Measurements from ENCODE around the gene UBL4A.

Gene UBL4A

DNA sequence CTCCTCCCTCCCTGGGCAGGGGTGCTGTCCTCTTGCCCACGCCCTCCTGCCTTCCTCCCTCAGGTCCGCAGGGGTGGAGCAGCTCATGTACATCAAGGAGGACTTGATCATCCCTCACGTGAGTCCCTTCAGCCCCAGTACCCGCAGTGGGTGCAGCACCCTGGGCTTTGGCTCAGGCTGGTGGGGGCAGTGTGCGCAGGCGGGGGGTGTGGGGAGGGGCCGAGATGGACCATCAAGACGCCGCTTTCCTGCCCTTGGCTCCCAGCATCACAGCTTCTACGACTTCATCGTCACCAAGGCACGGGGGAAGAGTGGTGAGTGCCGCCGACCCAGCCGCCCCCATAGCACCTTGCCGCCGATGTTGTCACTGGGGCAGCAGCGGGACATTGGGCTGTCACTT lies 36.8 kb downstream of the UBL4A start:
- no peak overlapping the region for H3K4me3 ChIP-seq (ENCODE audit: insufficient read depth, low read depth, low read length, poor library complexity, severe bottlenecking)
- no peak overlapping the region for H3K27ac ChIP-seq (ENCODE audit: insufficient read depth, low read length, poor library complexity, severe bottlenecking)
- H3K9me3 ChIP-seq (ENCODE audit: control insufficient read depth, low read length): no peaks in the 10 kb centered on the region
- peaks cover 8% of the 10 kb centered on the region for H3K4me1 ChIP-seq (ENCODE audit: control insufficient read depth, insufficient read depth, low read length, poor library complexity, severe bottlenecking)
- H3K27me3 ChIP-seq (replicated peaks; ENCODE audit: control insufficient read depth, insufficient read depth, low read length, poor library complexity, severe bottlenecking): no peaks in the 10 kb centered on the region
- H3K36me3 ChIP-seq (ENCODE audit: control insufficient read depth, insufficient read depth, low read length): peaks cover 22% of the 10 kb centered on the region
- DNase-seq: no peak

DNA sequence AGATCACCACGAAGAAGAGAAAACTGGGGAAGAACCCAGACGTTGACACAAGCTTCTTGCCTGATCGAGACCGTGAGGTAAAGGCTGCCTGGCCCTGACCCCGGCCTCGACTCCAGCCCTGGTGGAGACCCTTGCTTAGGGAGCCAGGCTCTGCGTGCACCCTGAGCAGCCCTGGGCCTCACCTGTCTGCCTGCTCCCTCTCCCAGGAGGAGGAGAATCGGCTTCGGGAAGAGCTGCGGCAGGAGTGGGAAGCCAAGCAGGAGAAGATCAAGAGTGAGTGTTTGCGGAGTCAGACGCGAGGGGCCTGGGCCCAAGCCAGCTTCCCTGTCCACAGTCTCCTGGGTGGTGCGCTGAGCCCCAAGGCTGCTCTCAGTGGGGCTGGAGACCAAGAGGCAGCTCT lies 37.9 kb downstream of the UBL4A start:
- Histone ChIP-seq H3K27ac (ENCODE audit: insufficient read depth, low read length, poor library complexity, severe bottlenecking) (no peak overlapping the region), H3K4me3 (ENCODE audit: insufficient read depth, low read depth, low read length, poor library complexity, severe bottlenecking) (no peak overlapping the region), H3K27me3 (replicated peaks; ENCODE audit: control insufficient read depth, insufficient read depth, low read length, poor library complexity, severe bottlenecking) (no peaks in the 10 kb centered on the region), H3K4me1 (ENCODE audit: control insufficient read depth, insufficient read depth, low read length, poor library complexity, severe bottlenecking) (peaks cover 14% of the 10 kb centered on the region), H3K9me3 (ENCODE audit: control insufficient read depth, low read length) (no peaks in the 10 kb centered on the region), H3K36me3 (ENCODE audit: control insufficient read depth, insufficient read depth, low read length) (peaks cover 22% of the 10 kb centered on the region)
- DNase-seq: no peak

DNA sequence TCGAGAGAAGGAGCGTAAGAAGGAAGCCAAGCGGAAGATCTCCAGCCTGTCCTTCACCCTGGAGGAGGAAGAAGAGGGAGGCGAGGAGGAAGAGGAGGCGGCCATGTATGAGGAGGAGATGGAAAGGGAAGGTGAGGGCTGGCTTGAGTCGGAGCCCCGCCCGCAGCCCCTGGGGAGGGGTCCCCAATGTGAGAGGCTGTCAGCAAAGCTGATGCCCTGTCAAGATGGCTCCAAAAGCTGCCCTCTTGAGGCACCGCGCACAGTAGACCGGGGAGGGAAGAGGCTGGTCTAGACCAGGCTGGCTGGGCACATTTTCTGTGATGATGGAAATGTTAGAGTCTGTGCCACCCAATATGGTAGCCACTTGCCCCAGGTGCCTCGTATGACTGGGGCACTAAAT lies 40.0 kb downstream of the UBL4A start:
- Histone ChIP-seq H3K27me3 (replicated peaks; ENCODE audit: control insufficient read depth, insufficient read depth, low read length, poor library complexity, severe bottlenecking) (no peaks in the 10 kb centered on the region), H3K27ac (ENCODE audit: insufficient read depth, low read length, poor library complexity, severe bottlenecking) (no peak overlapping the region), H3K4me1 (ENCODE audit: control insufficient read depth, insufficient read depth, low read length, poor library complexity, severe bottlenecking) (peaks cover 22% of the 10 kb centered on the region), H3K9me3 (ENCODE audit: control insufficient read depth, low read length) (no peaks in the 10 kb centered on the region), H3K36me3 (ENCODE audit: control insufficient read depth, insufficient read depth, low read length) (peaks cover 22% of the 10 kb centered on the region), H3K4me3 (ENCODE audit: insufficient read depth, low read depth, low read length, poor library complexity, severe bottlenecking) (no peak overlapping the region)
- no peak for DNase-seq

DNA sequence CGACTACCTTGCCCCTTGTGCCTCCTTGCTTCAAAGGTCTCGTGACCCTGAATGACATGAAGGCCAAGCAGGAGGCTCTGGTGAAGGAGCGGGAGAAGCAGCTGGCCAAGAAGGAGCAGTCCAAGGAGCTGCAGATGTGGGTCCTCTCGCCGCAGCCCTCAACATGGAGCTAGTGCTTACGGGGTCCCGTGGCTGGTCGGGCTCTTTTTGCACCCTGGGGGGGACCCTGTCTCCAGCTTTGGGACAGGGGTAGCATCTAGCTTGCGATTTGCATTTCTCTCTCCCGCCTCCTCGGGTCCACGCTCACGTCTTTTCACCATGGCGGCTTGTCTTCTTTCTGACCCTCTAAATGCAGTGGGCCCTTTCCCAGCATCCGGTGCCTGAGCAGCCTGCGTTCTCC lies 40.6 kb downstream of the UBL4A start:
- no peak overlapping the region for H3K27ac ChIP-seq (ENCODE audit: insufficient read depth, low read length, poor library complexity, severe bottlenecking)
- no peak overlapping the region for H3K4me3 ChIP-seq (ENCODE audit: insufficient read depth, low read depth, low read length, poor library complexity, severe bottlenecking)
- H3K9me3 ChIP-seq (ENCODE audit: control insufficient read depth, low read length): no peaks in the 10 kb centered on the region

DNA sequence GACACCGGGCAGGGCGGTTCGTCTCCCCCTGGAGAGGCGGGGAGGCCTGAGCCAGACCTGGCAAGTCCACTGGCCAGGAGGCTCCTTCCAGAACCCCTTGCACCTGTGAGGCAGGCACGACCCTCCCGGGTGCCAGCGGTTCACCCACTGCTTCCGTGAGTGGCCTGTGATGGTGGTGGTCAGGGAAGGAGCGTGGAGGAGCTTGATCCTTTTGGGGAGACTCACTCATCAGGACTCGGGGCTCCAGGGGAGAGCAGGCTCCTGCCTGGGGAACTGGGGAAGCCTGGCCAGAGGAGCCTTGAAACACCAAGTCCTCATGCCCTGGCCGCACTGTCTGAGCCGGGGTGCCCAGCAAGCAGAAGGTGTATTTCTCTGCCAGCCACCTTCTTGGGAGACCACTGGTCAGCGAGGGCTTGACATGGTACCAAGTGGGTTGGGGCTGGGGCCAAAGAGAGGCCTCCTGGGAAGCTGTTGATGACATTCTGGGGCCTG lies 41.6 kb downstream of the UBL4A start:
- no peaks in the 10 kb centered on the region for H3K27me3 ChIP-seq (replicated peaks; ENCODE audit: control insufficient read depth, insufficient read depth, low read length, poor library complexity, severe bottlenecking)
- no peak for DNase-seq
- peaks cover 22% of the 10 kb centered on the region for H3K4me1 ChIP-seq (ENCODE audit: control insufficient read depth, insufficient read depth, low read length, poor library complexity, severe bottlenecking)
- H3K9me3 ChIP-seq (ENCODE audit: control insufficient read depth, low read length): no peaks in the 10 kb centered on the region
- peak overlapping the region; percentile 46 for H3K4me3 ChIP-seq (ENCODE audit: insufficient read depth, low read depth, low read length, poor library complexity, severe bottlenecking)
- peaks cover 19% of the 10 kb centered on the region for H3K36me3 ChIP-seq (ENCODE audit: control insufficient read depth, insufficient read depth, low read length)
- peak overlapping the region; percentile 55 for H3K27ac ChIP-seq (ENCODE audit: insufficient read depth, low read length, poor library complexity, severe bottlenecking)

More for the DNA sequence above, 40.6 kb downstream of the UBL4A start:
- Histone ChIP-seq H3K27me3 (replicated peaks; ENCODE audit: control insufficient read depth, insufficient read depth, low read length, poor library complexity, severe bottlenecking) (no peaks in the 10 kb centered on the region), H3K4me1 (ENCODE audit: control insufficient read depth, insufficient read depth, low read length, poor library complexity, severe bottlenecking) (peaks cover 22% of the 10 kb centered on the region), H3K36me3 (ENCODE audit: control insufficient read depth, insufficient read depth, low read length) (peaks cover 22% of the 10 kb centered on the region)
- no peak for DNase-seq

DNA sequence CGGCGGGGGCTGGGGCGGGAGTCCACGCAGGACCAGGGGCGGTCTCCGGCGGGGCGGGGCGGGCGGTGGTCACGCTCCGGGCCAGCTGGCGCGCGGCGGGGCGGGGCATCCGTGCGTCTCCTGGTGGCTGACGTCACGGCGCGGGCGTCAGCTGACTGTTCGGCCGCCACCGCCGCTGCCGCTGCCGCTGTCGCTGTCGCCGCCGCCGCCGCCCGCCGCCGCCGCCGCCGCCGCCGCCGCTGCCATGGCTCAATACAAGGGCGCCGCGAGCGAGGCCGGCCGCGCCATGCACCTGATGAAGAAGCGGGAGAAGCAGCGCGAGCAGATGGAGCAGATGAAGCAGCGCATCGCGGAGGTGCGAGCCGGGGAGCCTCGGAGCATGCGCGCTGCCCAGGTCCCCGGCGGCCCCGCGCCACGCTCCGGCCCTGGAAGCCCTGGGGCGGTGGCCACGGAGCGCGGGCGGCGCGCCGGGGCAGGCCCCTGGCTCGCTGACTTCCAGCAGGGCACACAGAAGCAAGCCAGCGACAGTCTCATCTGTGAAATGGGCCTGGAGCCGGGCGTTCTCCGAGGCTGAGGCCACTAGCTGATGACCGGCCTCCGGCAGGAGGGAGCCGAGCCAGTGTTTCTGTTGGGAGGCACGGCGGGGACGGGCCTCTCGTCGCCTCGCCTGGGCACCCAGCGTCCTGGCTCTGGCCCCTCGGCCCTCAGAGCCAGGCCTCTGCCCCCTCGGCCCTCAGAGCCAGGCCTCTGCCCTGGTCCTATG lies 42.2 kb downstream of the UBL4A start, which contains the start of gene FAM50A:
Gene FAM50A (plus strand): TSS at position 150 of the 763 bp plus-strand sequence. CDS start 95 bp downstream, at position 245.
- H3K36me3 ChIP-seq (ENCODE audit: control insufficient read depth, insufficient read depth, low read length): peaks cover 15% of the 10 kb centered on the region
- no peaks in the 10 kb centered on the region for H3K27me3 ChIP-seq (replicated peaks; ENCODE audit: control insufficient read depth, insufficient read depth, low read length, poor library complexity, severe bottlenecking)
- H3K4me1 ChIP-seq (ENCODE audit: control insufficient read depth, insufficient read depth, low read length, poor library complexity, severe bottlenecking): peaks cover 22% of the 10 kb centered on the region
- H3K9me3 ChIP-seq (ENCODE audit: control insufficient read depth, low read length): no peaks in the 10 kb centered on the region
- H3K27ac ChIP-seq (ENCODE audit: insufficient read depth, low read length, poor library complexity, severe bottlenecking): peak within 1 kb of the TSS; percentile 80
- peak; percentile 56 to 68 (median 61) for DNase-seq
- H3K4me3 ChIP-seq (ENCODE audit: insufficient read depth, low read depth, low read length, poor library complexity, severe bottlenecking): peak within 1 kb of the TSS; percentile 46

DNA sequence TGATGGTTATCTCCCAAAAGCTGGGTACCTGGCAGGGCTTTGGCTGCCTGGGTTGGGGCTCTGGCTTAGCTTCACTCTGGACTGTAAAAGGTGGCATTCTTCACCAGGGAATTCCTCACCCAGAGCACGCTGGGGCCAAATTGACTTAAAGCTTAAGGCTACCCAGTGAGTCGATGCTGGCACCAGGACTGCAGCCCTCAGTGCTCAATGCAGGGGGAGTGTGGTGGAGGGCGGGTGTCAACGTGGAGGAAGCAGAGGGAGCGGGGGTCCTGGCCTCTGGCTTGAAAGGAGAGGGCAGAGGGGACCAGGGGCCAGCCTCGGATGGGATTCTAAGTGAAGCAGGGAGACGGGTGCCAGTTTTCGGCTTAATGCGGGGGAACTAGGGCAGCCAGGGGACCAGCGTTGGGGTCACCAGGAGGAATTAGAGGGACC lies 42.9 kb downstream of the UBL4A start:
- no peaks in the 10 kb centered on the region for H3K27me3 ChIP-seq (replicated peaks; ENCODE audit: control insufficient read depth, insufficient read depth, low read length, poor library complexity, severe bottlenecking)
- H3K36me3 ChIP-seq (ENCODE audit: control insufficient read depth, insufficient read depth, low read length): peaks cover 8% of the 10 kb centered on the region
- peak overlapping the region; percentile 80 for H3K27ac ChIP-seq (ENCODE audit: insufficient read depth, low read length, poor library complexity, severe bottlenecking)
- H3K4me1 ChIP-seq (ENCODE audit: control insufficient read depth, insufficient read depth, low read length, poor library complexity, severe bottlenecking): peaks cover 23% of the 10 kb centered on the region
- H3K9me3 ChIP-seq (ENCODE audit: control insufficient read depth, low read length): no peaks in the 10 kb centered on the region
- no peak overlapping the region for H3K4me3 ChIP-seq (ENCODE audit: insufficient read depth, low read depth, low read length, poor library complexity, severe bottlenecking)
- DNase-seq: no peak

DNA sequence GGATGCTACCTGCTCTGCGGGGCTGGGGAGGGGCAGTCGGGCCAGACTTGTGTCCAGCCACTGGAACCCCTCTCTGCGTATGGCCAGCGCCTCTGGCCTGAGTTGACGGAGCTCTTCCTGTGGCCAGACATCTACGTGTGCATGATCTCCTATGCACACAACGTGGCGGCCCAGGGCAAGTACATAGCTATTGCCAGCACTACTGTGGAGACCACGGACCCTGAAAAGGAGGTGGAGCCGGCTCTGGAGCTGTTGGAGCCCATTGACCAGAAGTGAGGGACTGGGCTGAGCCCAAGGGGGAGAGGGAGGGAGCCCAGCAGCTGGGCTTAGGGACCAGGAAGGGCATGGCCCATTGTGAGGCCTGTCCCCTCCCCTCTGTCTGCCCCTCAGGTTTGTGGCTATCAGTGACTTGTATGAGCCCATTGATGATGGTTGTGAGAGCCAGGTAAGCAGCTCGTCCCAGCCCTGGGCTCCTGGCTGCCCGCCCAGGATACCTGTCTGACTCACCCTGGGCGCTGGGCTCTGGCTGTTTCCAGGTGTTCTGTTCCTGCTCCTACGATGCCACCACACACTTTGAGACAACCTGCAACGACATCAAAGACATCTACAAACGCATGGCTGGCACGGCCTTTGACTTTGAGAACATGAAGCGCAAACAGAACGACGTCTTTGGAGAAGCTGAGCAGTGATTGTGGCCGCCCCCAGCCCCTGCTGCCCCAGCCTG lies 44.3 kb downstream of the UBL4A start:
- DNase-seq: no peak
- no peaks in the 10 kb centered on the region for H3K9me3 ChIP-seq (ENCODE audit: control insufficient read depth, low read length)
- H3K4me3 ChIP-seq (ENCODE audit: insufficient read depth, low read depth, low read length, poor library complexity, severe bottlenecking): no peak overlapping the region
- peaks cover 29% of the 10 kb centered on the region for H3K4me1 ChIP-seq (ENCODE audit: control insufficient read depth, insufficient read depth, low read length, poor library complexity, severe bottlenecking)
- H3K27me3 ChIP-seq (replicated peaks; ENCODE audit: control insufficient read depth, insufficient read depth, low read length, poor library complexity, severe bottlenecking): no peaks in the 10 kb centered on the region
- peaks cover 2% of the 10 kb centered on the region for H3K36me3 ChIP-seq (ENCODE audit: control insufficient read depth, insufficient read depth, low read length)
- no peak overlapping the region for H3K27ac ChIP-seq (ENCODE audit: insufficient read depth, low read length, poor library complexity, severe bottlenecking)

DNA sequence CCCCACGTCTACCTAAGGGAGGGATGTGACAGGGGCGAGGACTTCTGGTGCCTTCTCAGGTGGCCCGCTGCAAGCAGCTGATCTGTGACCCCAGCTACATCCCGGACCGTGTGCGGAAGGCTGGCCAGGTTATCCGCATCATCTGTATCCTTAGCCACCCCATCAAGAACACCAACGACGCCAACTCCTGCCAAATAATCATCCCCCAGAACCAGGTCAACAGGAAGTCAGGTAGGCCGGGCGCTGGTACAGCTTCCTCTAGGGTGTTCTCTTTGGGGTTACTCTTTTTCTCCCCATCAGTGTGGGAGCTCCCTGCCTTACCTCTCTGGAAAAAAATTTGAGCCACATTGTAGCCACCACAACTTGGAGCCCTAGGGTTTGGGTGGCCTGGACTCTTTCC lies 44.9 kb downstream of the UBL4A start:
- Histone ChIP-seq H3K27ac (ENCODE audit: insufficient read depth, low read length, poor library complexity, severe bottlenecking) (no peak overlapping the region), H3K36me3 (ENCODE audit: control insufficient read depth, insufficient read depth, low read length) (peaks cover 2% of the 10 kb centered on the region), H3K4me1 (ENCODE audit: control insufficient read depth, insufficient read depth, low read length, poor library complexity, severe bottlenecking) (peaks cover 29% of the 10 kb centered on the region), H3K4me3 (ENCODE audit: insufficient read depth, low read depth, low read length, poor library complexity, severe bottlenecking) (no peak overlapping the region), H3K27me3 (replicated peaks; ENCODE audit: control insufficient read depth, insufficient read depth, low read length, poor library complexity, severe bottlenecking) (no peaks in the 10 kb centered on the region), H3K9me3 (ENCODE audit: control insufficient read depth, low read length) (no peaks in the 10 kb centered on the region)
- DNase-seq: peak in 2 of 3 donors; percentile 14 to 27
